Endothelial cell of umbilical vein (primary cell): ENCODE data around the gene CNTLN.

ENCODE experiments used
- EZH2 ChIP-seq: IDR thresholded peaks from 2 replicates; pipeline ENCODE4 v1.6.1; 2012; ENCODE audit warnings: borderline replicate concordance, low read depth, mild to moderate bottlenecking, moderate library complexity, low read length, inconsistent platforms; ENCODE audit not compliant: severe bottlenecking
- GATA2 ChIP-seq: IDR thresholded peaks from 2 replicates; pipeline ENCODE4 v1.7.0; 2011; ENCODE audit warnings: low read depth, mild to moderate bottlenecking, moderate library complexity, mixed read lengths, low read length; ENCODE audit not compliant: insufficient read length, insufficient read depth
- JUN ChIP-seq: IDR thresholded peaks from 2 replicates; pipeline ENCODE4 v1.6.1; 2011; ENCODE audit warnings: borderline replicate concordance, low read depth; ENCODE audit not compliant: insufficient read length, insufficient read depth
- POLR2A ChIP-seq: IDR thresholded peaks from 2 replicates; pipeline ENCODE4 v1.6.1; 2012; ENCODE audit warnings: low read depth, mild to moderate bottlenecking, control low read depth, low read length
- POLR2AphosphoS5 ChIP-seq: IDR thresholded peaks from 2 replicates; pipeline ENCODE4 v1.6.1; 2012; ENCODE audit warnings: low read depth, mild to moderate bottlenecking, control low read depth, low read length, moderate library complexity; ENCODE audit not compliant: insufficient read depth
- TF ChIP-seq, protein P1 (sequence below), 2 donors: IDR thresholded peaks; 1 replicate in 1 of 2; 2 replicates in 1 of 2; pipeline ENCODE4 v1.5.1; 2011; ENCODE audit warnings: low read length in 2 of 2, mild to moderate bottlenecking in 2 of 2, moderate library complexity in 2 of 2, control low read depth in 1 of 2, inconsistent platforms in 1 of 2, low read depth in 1 of 2; ENCODE audit not compliant: insufficient read depth in 1 of 2; ENCODE audit errors: extremely low read depth in 1 of 2
- TF ChIP-seq, protein P2 (sequence below): IDR thresholded peaks from 2 replicates; pipeline ENCODE4 v1.6.1; 2011; ENCODE audit not compliant: insufficient read depth, insufficient read length

DNA sequence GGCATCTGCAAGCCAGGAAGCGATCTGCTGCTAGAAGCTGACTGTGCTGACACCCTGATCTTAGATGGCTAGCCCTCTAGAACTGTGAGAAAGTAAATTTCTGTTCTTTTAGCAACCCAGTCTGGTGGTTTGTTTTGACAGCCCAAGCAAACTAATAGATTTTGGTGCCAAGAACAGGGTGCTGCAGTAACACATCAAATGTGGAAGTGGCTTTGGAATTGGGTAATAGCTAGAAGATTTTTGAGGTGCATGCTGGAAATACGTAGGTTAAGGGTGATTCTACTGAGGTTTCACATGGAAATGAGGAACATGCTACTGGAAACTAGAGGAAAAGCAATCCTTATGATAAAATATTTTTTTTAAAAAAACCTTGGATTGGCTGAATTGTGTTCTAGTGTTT, 290.5 kb downstream of the CNTLN start:
- TF ChIP-seq, protein P1, sequence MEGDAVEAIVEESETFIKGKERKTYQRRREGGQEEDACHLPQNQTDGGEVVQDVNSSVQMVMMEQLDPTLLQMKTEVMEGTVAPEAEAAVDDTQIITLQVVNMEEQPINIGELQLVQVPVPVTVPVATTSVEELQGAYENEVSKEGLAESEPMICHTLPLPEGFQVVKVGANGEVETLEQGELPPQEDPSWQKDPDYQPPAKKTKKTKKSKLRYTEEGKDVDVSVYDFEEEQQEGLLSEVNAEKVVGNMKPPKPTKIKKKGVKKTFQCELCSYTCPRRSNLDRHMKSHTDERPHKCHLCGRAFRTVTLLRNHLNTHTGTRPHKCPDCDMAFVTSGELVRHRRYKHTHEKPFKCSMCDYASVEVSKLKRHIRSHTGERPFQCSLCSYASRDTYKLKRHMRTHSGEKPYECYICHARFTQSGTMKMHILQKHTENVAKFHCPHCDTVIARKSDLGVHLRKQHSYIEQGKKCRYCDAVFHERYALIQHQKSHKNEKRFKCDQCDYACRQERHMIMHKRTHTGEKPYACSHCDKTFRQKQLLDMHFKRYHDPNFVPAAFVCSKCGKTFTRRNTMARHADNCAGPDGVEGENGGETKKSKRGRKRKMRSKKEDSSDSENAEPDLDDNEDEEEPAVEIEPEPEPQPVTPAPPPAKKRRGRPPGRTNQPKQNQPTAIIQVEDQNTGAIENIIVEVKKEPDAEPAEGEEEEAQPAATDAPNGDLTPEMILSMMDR (IDR thresholded peaks at IDR 0.05; ENCODE audit: extremely low read depth in 1 of 2, insufficient read depth in 1 of 2, low read depth in 1 of 2, low read length in 2 of 2), result no peak
- TF ChIP-seq EZH2 (no peak), POLR2A (no peak), JUN (no peak), POLR2AphosphoS5 (no peak), GATA2 (no peak)
- TF ChIP-seq, protein P2, sequence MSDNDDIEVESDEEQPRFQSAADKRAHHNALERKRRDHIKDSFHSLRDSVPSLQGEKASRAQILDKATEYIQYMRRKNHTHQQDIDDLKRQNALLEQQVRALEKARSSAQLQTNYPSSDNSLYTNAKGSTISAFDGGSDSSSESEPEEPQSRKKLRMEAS, result no peak
